HG02840 (cell line): ENCODE results near the gene LTBP1.
"Not testable (repeated sequence)": the region's sequence is repeated elsewhere in the genome, so short reads cannot be mapped to it uniquely, and the experiment has no call there.

ENCODE experiments used
- ATAC-seq: cut with Tn5 transposase; IDR thresholded peaks from one replicate; pipeline ENCODE4 v1.9.1; 2021; ENCODE audit warnings: mild to moderate bottlenecking, moderate library complexity, moderate number of reproducible peaks; ENCODE audit not compliant: unreplicated experiment, low FRiP score

The LTBP1 gene

GRCh38 chr2:33433279-33434235 lies 486.8 kb downstream of the LTBP1 start:
- no peak for ATAC-seq

- ATAC-seq, result no peak
Observed at GRCh38 chr2:33435518-33435917, 488.8 kb downstream of the LTBP1 start.

- ATAC-seq, result no peak
Observed at GRCh38 chr2:33436083-33436482, 489.3 kb downstream of the LTBP1 start.

- no peak for ATAC-seq
Observed at GRCh38 chr2:33437297-33437696, 490.5 kb downstream of the LTBP1 start.

- no peak for ATAC-seq
Observed at GRCh38 chr2:33437815-33438214, 491.1 kb downstream of the LTBP1 start.

GRCh38 chr2:33441235-33441810 lies 494.6 kb downstream of the LTBP1 start:
- no peak for ATAC-seq

- ATAC-seq, result not testable (repeated sequence)
Observed at GRCh38 chr2:33442052-33442451, 495.3 kb downstream of the LTBP1 start.

GRCh38 chr2:33442528-33443079 lies 495.9 kb downstream of the LTBP1 start:
- ATAC-seq, result no peak

- no peak for ATAC-seq
Observed at GRCh38 chr2:33443274-33443829, 496.6 kb downstream of the LTBP1 start.

- no peak for ATAC-seq
Observed at GRCh38 chr2:33444967-33445366, 498.2 kb downstream of the LTBP1 start.

GRCh38 chr2:33448220-33448899 lies 501.6 kb downstream of the LTBP1 start:
- ATAC-seq, result no peak
